KBM-7 (cell line): ENCODE data around the gene RHPN2.
"Not testable (repeated sequence)": the region's sequence is repeated elsewhere in the genome, so short reads cannot be mapped to it uniquely, and the experiment has no call there.

Source experiments
- DNase-seq: peaks from one replicate; pipeline ENCODE4 v3.0.0-alpha.2; 2015
- in situ Hi-C: fragments of 300-500 bp; cut with MboI; formaldehyde crosslinking; loops from 2 replicates; pipeline ENCODE4 v1.14.3; 2020; ENCODE audit warnings: low sequenced_read_pairs, low pct_unique_long_range_greater_than_20kb, mixed read lengths

The RHPN2 gene

DNA sequence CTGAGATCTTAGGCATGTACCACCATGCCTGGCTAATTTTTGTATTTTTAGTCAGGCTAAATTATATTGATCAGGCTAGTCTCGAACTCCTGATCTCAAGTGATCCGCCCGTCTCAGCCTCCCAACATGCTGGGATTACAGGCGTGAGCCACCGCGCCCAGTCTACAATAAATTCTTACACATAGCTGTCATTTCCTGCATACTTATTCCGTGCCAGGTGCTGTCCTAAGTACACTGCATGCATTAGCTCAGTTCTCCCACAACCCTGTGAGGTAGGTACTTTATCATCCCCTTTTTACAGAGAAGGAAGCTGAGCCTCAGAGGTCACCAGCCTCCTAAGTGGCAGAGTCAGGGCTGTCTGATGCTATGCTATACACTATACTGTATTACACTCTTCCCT is 7.2 kb upstream of the RHPN2 start:
- in situ Hi-C loops, result no loop called here
- no peak for DNase-seq

DNA sequence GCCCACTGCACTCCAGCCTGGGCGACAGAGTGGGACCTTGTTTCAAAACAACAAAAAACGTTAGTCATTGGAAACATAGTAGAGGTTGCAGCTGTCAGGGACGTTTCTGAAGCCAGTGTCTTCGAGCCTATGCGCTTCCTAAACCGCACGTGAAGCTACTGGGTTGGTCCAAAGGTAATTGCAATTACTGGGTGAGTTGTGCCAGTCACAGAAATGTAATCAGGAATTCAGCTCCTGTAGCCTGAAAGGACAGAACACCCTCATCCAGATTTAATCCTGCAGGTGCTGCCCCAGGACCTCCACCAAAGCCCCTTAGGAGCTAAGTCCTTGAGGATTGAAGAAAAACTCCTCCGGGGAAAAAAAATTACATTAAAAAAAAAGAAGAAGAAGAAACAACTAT is 2.4 kb upstream of the RHPN2 start:
- no peak for DNase-seq
- in situ Hi-C loops, result no loop called here

DNA sequence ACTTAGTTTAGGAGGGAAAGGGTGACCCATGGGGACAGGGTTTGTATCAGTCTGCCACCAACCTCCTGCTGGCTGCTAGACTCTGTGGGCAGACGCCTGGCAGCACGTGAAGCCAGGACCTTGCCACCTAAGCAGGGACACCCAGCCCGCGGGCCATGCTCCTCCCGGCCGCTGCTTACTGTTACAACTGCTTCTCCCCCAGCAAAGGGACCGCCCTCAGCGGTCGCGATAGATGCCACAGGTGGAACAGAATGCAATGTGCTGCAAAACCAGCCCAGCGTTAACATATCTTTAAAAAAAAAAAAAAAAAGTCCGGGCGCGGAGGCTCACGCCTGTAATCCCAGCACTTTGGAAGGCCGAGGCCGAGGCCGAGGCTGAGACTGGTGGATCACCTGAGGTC is 1.9 kb upstream of the RHPN2 start:
- DNase-seq, result no peak
- in situ Hi-C loops, result no loop called here

DNA sequence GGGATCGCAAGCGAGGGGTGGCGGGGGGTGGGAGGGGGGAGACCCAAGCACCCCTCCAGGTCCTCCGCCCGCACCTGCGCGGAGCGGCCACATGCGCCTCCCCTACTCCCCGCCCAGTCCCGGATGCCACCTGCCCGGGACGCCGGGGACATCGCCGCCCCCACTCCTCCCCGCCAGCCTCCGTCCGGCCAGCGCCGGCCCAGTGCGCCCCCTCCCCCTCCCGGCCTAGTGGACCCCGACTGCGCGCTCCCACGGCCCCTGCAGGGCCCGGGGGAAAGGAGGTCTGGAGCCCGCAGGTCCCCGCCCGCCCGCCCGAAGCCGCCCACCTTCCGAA is 263 bp downstream of the RHPN2 start:
- no peak for DNase-seq
- in situ Hi-C loops, result no loop called here

DNA sequence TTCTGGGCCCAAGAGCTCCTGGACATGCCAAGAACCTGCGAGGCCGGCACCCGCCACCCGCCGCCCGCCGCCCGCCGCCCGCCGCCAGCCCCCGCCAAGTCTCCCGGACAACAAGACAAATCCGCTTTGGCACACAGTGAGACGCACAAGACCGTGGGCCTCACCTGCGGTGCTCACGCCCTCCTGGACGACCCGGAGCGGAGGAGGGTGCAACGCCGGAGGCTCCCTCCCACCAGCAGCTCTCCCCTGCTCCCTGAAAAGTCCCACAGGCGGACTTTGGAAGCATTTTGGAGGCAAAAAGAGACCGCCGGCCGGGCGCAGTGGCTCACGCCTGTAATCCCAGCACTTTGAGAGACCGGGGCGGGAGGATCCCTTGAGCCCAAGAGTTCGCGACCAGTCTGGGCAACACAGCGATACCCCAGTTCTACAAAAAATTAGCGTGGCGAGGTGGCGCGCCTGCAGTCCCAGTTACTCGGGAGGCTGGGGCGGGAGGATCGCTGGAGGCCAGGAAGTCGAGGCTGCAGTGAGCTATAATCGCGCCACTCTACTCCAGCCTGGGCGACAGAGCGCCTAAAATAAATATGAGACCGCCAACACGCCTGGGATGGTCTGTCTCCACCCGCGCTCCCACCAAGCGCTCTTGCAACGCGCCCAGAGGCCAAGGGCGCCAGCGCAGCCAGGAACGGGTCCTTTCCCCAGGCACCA is 783 bp downstream of the RHPN2 start:
- in situ Hi-C loops, result no loop called here
- DNase-seq, result peak; percentile 20

DNA sequence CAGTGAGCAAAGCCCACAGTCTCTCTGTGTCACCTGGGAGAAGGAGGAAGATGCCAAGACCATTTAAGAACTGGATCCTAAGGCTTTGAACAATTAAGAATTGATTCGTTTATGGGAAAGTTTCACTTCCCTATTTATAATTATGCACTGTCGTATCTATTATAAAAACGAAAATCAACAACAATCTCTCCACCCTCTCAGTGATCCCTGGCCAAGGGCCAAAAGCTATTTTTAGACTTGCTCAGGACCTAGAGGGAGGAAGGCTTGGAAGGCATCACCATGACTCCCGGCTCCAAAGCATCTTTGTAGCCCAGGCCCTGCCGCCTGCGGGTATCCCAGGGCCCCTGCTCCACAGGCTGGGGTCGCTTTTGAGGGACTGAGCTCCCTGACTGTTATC is 1.3 kb downstream of the RHPN2 start:
- DNase-seq, result peak; percentile 37
- in situ Hi-C loops, result no loop called here

DNA sequence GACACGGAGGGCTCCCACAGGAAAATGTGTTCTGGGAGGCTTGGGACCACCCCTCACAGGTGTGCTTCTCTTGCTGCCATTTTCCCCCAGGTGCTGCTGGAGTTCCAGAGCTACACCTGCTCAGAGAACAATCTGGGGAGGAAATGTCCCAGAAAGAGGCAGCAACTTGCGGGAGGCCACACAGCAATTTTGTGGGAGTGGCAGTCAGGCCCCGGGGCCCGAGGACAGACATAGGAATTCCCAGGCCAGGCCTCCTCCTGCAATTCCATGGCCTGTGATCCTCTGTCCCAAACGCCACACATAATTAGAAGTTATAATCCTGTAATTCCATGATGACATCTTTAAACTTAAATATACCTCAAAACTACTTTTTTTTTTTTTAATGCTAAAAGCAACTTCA is 1.8 kb downstream of the RHPN2 start:
- in situ Hi-C loops, result no loop called here

DNA sequence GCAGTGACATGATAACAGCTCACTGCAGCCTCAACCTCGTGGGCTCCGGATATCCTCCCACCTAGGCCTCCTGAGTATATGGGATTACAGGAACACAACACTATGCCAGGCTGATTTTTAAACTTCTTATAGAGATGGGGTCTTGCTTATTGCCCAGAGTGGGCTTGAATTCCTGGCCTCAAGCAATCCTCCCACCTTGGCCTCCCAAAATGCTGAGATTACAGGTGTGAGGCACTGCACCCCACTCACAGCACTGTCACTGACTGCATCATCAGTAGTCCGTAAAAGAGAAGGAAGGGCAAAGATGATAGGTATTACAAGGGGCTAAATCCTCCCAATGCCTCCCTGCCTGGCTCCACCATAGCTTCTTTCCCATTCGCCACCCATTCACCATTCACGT is 4.1 kb downstream of the RHPN2 start:
- no peak for DNase-seq
- in situ Hi-C loops, result no loop called here

More for the DNA sequence above, 1.8 kb downstream of the RHPN2 start:
- no peak for DNase-seq

DNA sequence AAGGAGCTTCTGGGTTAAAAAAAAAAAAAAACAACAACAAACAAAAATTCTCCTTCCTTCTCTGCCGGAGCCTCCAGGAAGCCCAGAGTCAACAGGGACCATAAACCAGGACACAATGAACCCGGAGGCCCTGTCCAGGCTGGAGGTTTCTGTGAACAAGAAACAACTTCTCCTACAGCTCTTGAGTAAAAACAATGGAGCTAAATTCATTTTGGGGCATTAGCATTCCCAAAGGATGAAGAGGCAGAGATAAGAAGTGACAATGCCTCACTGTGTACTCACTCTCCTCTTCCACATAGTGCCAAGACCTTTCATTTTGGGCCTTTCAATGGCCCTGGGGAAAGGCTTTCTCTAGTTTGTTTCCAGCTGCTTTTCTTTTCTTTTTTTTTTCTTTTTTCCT is 9.0 kb downstream of the RHPN2 start:
- no peak for DNase-seq
- in situ Hi-C loops, result no loop called here

DNA sequence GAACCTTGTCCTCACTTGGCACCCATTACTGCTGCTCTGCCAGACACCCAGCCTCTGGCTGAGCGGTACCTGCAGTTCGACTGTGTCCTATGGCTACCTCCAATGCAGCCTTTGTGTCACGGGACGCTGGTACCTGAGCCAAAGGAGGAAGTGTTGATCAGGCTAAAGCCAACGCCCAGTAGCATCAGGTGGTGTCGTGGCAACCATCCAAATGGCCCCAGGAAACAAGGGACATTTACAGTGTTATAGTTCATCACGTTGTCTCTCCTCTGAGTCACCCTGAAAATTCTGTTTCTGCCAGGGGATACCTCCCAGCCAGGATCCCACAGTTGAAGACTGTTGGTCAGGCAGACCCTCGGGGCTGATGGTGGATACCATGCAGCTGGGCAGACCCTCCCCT is 10.1 kb downstream of the RHPN2 start:
- no peak for DNase-seq
- in situ Hi-C loops, result no loop called here

DNA sequence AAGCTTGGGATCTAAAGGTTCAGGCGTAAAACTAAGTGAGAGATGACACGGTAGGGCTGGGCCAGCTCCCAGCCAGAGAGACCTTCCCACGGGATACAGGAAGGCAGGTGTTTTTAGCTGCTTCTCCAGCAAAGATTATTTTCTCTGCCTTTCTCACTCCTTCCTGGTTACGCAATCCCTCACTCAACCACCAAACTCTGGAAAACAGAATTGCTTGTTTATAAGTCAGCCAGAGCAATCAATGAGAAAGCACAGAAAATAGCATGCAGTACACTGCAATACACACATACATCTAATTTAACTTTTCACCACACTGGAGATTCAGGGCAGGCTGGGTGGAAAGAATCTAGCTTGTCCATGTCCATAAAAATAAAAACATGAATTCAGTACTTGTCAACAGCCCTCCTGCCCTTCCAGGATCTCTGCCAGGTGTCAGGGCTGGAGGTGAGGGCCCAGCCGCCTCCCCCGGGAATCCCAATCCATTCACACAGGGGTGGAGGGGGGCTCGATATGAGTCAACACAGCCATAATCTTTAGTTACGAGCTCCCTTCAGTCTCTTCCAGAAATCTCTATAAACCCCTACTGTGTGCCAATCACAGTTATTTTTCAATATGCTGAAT is 12.2 kb downstream of the RHPN2 start:
- DNase-seq, result peak; percentile 30
- in situ Hi-C loops, result no loop called here

DNA sequence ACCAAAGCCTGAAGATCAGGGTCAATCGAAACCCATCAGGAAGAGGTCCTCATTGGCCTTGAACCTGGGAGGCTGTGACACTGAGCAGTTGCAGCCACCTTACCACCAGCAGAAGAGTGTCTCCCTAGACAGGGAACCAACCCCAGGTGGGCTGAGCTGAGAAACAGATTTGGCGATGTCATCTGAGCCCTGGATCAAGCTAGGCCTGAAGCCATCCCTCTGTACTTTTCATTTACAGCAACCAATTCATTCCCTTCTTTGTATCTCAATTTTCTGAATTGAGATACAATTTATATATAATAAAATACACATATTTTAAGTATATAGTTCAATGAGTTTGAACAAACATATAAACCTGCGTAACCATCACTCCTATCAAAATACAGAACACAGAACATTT is 14.6 kb downstream of the RHPN2 start:
- in situ Hi-C loops, result no loop called here
- DNase-seq, result no peak

DNA sequence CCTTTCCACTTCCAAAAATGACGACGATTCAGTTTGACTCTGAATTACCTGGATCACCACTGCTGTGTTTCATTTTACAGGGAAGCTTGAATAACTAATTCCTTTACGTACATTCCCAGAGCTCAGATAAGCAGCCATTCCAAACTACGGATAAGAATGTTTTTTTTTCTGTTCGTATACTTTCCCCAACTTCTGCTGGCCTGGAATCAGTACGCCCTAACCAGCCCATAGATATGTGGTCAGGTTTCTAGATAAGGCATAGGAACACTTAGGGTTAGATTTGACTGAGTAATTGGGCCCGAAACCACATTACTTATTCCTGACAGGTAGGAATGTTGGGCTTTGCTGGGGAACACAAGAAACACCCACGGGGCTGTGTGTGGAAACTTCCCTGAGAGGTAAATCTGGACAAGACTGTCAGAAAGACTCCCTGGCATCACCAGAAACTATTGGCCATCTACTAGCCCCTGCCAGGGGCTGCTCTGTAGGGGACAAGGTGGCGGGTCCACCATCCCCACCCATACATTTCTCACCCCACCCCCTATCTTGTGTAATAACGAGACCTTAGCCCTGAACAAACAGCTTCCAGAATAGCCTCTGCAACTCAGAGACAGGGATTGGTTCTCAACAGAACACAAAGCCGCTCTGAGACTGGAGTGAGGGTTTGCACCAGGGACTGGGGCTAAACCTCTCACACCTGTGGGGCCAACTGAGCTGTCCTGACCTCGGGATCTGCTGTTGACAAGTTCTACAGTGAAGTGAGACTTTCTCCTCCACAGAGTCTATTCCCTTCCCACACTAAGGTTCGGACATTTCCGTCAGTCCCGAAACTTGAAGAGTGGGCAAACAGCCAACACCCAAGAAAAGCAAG is 15.6 kb downstream of the RHPN2 start:
- in situ Hi-C loops, result no loop called here
- no peak for DNase-seq

DNA sequence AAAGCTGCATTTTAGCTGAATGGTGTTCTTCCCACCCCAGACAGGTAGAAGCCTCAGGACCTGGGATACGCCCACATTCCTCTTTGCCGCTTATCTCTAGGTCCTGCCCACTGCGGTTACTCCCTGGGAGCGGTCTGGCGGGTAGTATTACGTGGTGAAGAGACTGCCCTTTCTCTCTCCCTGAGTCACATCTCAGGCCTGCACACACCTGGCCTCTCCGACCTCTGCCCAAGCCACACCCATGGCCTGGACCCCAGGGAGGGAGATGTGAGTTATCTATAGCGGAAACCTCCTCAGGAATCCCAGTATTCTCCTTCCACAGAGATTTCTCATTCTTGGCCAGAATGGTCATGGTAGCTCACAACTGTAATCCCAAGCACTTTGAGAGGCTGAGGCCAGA is 17.3 kb downstream of the RHPN2 start:
- no peak for DNase-seq
- in situ Hi-C loops, result no loop called here

DNA sequence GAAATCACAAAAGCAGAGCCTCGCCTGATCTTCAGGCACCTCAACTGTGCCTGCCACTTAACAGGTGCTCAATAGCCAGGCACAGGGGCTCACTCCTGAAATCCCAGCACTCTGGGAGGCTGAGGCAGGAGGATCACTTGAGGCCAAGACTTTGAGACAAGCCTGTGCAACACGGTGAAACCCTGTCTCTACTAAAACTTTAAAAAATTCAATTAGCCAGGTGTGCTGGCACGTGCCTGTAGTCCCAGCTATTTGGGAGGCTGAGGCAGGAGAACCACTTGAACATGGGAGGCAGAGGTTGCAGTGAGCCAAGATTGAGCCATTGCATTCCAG is 22.9 kb downstream of the RHPN2 start:
- DNase-seq, in situ Hi-C loops: not testable (repeated sequence)

DNA sequence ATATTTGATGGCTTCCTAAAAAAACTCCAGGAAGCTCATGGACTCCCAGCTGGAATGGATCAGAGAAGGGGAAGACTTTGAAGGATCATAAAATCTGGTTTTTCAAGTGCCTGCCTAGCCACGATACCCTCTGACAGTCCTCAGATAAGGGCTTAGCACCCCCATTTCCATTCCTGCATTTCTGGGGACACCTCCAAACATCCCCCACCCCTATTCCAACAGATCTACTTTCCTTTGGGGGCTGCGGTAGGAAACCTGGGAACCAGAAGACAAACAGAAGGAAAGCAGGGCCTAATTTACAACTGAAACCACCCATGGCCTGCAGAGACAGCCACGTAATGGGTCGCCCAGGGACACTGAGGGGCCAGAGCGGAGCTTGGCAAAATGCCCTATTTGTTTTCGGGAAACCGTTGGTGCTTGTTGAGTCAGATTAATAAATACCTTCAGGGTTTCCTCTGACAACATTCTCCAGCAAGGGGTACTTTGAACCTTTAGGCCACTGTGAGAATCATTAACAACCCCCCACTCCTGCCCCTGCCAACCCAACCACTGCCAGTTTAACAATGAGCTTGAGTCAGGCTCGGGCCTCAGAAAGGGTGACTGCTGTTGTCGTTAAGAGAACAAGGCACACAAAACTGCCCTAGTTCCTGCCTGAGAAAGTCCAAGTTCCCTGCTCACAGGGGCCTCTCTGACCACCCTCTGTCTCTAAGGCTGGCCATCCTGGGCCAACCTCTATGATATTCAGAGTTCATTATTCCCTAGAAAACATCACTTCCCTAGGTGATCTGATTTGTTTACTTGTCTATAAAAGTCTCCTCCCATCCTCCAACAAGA is 23.5 kb downstream of the RHPN2 start:
- DNase-seq, result no peak
- in situ Hi-C loops, result no loop called here

DNA sequence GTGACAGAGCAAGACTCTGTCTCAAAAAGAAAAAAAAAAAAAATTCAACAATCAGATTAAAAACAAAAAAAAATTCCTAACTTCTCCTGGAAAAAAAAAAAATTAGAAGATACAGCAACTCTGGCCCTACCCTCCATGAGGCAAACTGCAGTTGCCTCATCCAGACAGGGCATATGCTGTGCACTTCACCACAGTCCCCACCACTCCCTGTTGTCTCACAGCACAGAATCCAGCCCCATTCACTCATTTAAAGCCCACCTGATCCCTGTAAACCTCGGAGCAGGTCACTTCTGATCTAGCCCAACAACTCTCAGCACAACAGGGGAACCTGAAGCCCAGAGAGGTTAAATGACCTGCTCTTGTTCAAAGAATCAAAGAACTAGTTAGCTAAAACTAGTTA is 24.9 kb downstream of the RHPN2 start:
- no peak for DNase-seq
- in situ Hi-C loops, result no loop called here

DNA sequence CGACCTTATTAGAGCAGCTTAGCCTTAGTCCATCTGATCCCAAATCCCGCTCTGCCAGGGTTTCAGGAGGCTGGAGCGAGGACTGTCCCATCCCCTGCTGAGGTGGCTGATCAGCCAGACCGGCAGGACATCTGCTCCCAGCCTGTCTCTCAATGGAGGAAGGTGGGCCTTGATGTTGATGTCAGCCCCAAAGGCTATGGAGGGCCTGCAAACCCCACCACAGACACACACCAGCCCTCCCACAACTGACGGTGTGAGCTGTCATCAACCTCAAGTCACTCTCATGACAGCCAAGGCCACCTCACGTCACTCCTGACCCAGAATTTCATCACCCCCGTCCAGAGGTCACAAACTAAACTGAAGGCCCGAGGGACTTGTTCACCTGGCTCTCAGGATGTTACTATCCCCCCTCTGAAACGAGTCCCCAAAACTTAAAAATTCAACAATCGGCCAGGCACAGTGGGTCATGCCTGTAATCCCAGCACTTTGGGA is 25.5 kb downstream of the RHPN2 start:
- DNase-seq, result no peak
- in situ Hi-C loops, result no loop called here

DNA sequence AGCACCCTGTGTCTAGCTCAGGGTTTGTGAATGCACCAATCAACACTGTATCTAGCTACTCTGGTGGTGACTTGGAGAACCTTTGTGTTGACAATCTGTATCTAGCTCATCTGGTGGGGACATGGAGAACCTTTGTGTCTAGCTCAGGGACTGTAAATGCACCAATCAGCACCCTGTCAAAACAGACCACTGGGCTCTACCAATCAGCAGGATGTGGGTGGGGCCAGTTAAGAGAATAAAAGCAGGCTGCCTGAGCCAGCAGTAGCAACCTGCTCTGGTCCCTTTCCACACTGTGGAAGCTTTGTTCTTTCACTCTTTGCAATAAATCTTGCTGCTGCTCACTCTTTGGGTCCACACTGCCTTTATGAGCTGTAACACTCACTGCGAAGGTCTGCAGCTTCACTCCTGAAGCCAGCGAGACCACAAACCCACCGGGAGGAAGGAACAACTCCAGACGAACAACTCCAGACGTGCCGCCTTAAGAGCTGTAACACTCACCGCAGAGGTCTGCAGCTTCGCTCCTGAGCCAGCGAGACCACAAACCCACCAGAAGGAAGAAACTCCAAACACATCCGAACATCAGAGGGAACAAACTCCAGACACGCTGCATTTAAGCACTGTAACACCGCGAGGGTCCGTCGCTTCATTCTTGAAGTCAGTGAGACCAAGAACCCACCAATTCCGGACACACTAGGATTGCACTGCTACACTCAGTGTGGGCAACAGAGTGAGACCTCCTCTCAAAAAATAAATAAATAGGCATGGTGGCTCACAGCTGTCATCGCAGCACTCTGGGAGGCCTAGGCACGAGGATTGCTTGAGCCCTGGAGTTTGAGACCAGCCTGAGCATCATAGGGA is 27.3 kb downstream of the RHPN2 start:
- in situ Hi-C loops, result not testable (repeated sequence)
- peak; percentile 82 for DNase-seq
